Thyroid gland (tissue), 4 donors: ENCODE data around the gene RBL1. TPM values are rescaled to one million over a fixed set of nuclear protein-coding genes. Genes with fewer than 3 reads are reported as not detected.
"Not testable (repeated sequence)": the region's sequence is repeated elsewhere in the genome, so short reads cannot be mapped to it uniquely, and the experiment has no call there.

Experiments
- DNase-seq, 2 donors: peaks; one replicate each; pipeline ENCODE4 v3.0.0-alpha.2; 2019
- H3K27ac ChIP-seq, 3 donors: fragments of 200-600 bp; sonication (generic); 1 replicate in 2 of 3; 2 replicates in 1 of 3; pipeline ENCODE4 v1.5.1; 2016 to 2019; ENCODE audit warnings: mild to moderate bottlenecking in 1 of 3, moderate library complexity in 1 of 3
- H3K27me3 ChIP-seq: fragments of 200-600 bp; sonication (generic); one replicate; pipeline ENCODE4 v1.5.1; 2019
- H3K36me3 ChIP-seq, 2 donors: fragments of 200-600 bp; sonication (generic); one replicate each; pipeline ENCODE4 v1.5.1; 2016 to 2019
- H3K4me1 ChIP-seq, 2 donors: fragments of 200-600 bp; sonication (generic); one replicate each; pipeline ENCODE4 v1.5.1; 2017 to 2019
- H3K4me3 ChIP-seq, 3 donors: fragments of 200-600 bp; sonication (generic); replicated peaks in 1 of 3; 1 replicate in 2 of 3; 2 replicates in 1 of 3; pipeline ENCODE4 v1.5.1; 2016; ENCODE audit warnings: mild to moderate bottlenecking in 1 of 3
- H3K9me3 ChIP-seq: fragments of 200-600 bp; sonication (generic); one replicate; pipeline ENCODE4 v1.5.1; 2017
- CTCF ChIP-seq, 6 experiments: fragments of 200-600 bp in 3 of 6; fragments of 450-650 bp in 3 of 6; sonication (generic) in 3 of 6; IDR thresholded peaks; one replicate each; pipeline ENCODE4 v1.5.1; 2016 to 2019; ENCODE audit warnings: antibody characterized with exemption in 6 of 6, mild to moderate bottlenecking in 2 of 6, inconsistent platforms in 1 of 6, moderate library complexity in 1 of 6
- POLR2A ChIP-seq, 2 donors: fragments of 450-650 bp; IDR thresholded peaks; one replicate each; pipeline ENCODE4 v1.6.1; 2017; ENCODE audit warnings: antibody characterized with exemption in 2 of 2, mild to moderate bottlenecking in 2 of 2, moderate library complexity in 1 of 2
- WGBS, 2 donors: methylation state at CpG; one replicate each; pipeline ENCODE4 v1.1.5; 2017; 5-methylcytosine and 5-hydroxymethylcytosine counted together
- intact Hi-C: fragments of 100-400 bp; cut with DNase I; formaldehyde crosslinking; loops from one replicate; pipeline ENCODE4 v1.15.1; 2023
- total RNA-seq, 4 donors: library from RNA; depleted of rRNA; stranded (reverse); fragments of >200 nt; gene quantifications; one replicate each; pipeline ENCODE4 v1.2.3, GENCODE V29; 2016

Gene RBL1
- total RNA-seq, 4 donors from 2014 or later, result 6.4 to 12.1 (median 7.1) TPM

DNA sequence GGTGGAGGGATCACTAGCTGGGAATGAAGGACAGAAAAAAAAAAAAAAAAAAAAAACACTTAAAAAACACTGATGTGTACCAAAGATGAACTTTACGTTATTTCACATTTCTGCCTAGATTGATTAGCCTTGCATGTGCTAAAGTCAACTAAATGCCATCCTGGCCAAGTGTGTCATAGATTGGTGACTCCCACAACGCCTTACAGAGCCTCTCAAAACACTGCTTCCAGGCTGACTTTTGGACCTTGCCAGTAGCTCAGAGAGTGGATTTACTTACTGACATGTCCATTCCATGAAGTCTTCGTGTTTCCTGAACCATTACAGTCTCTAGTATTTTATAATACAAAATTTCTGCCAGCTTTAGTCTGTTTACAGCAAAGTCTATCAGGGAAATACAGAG lies 40.5 kb downstream of the RBL1 start:
- no peaks in the 10 kb centered on the region for H3K27me3 ChIP-seq
- H3K36me3 ChIP-seq, result peaks cover 3 to 7% of the 10 kb centered on the region in 2 donors
- no peaks in the 10 kb centered on the region for H3K4me1 ChIP-seq
- no peak overlapping the region for H3K4me3 ChIP-seq
- WGBS, 2 donors, result 93 to 95% methylated on average over 3 of the region's 3 CpGs
- no peak for TF ChIP-seq POLR2A (IDR thresholded peaks at IDR 0.05)
- TF ChIP-seq CTCF (IDR thresholded peaks at IDR 0.05), result no peak
- DNase-seq, result no peak
- H3K27ac ChIP-seq, result no peak overlapping the region
- intact Hi-C loops, result no loop called here
- H3K9me3 ChIP-seq, result no peaks in the 10 kb centered on the region

DNA sequence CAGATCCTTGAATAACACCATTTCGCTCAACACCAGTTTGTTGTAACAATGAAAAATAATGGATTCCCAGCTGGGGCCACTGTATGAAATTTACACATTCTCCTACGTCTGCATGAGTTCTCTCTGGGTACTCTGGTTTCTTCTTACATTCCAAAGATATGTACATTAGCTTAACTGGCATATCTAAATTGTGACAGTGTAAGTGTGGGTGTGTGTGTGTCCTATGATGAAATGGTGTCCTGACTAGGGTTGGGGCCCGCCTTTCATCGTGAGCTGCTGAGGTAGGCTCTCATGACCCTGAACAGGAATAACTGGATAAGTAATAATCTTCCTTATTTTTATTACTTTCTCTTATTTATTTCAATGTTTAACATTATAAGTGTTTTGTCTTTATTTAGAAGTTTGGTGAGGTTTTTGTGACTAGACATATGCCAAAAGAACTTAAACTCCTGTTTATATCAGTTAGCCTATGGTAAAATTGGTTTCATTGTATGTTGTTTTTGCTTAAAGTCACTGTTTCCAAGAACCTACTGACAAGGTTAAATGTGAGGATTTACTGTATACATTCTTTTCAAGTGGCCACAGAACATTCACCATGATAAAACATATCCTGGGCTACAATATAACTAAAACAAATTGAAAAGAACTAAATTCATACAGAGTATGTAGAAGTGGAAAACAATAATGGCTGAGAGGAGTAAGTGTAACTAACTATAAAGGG lies 42.4 kb downstream of the RBL1 start:
- TF ChIP-seq POLR2A (IDR thresholded peaks at IDR 0.05) (no peak), CTCF (IDR thresholded peaks at IDR 0.05) (no peak)
- WGBS, 2 donors, result 95 to 98% methylated on average over 4 of the region's 4 CpGs
- no peaks in the 10 kb centered on the region for H3K4me1 ChIP-seq
- H3K27ac ChIP-seq, result no peak overlapping the region
- H3K36me3 ChIP-seq, result peaks cover 0 to 7% of the 10 kb centered on the region in 2 donors
- no peak for DNase-seq
- H3K27me3 ChIP-seq, result no peaks in the 10 kb centered on the region
- intact Hi-C loops, result no loop called here
- H3K9me3 ChIP-seq, result no peaks in the 10 kb centered on the region
- H3K4me3 ChIP-seq, result no peak overlapping the region

DNA sequence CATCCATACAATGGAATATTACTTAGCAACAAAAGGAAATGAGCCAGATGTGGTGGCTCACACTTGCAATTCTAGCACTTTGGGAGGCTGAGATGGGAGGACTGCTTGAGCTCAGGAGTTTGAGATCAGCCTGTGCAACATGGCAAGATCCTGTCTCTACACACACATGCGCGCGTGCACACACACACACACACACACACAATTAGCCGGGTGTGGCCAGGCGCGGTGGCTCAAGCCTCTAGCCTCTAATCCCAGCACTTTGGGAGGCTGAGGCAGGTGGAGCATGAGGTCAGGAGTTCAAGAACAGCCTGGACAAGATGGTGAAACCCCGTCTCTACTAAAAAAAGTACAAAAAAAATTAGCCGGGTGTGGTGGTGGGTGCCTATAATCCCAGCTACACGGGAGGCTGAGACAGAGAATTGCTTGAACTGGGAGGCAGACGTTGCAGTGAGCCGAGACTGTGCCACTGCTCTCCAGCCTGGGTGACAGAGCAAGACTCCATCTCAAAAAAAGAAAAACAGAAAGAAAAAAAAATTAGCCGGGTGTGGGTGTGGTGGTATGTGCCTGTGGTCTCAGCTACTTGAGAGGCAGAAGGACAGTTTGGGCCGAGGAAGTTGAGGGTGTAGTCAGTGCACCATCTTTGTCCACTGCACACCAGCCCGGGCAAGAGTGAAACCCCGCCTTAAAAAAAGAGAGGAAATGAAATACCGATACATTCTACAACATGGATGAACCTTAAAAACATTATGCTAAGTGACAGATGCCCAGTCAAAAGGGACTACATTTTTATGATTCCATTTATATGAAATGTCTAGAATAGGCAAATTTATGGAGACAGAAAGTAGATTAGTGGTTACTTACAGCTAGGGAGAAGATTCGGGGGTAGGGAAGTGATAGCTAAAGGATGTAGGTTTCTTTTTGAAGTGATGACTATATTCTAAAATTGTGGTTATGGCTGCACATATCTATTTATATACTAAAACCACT lies 52.5 kb downstream of the RBL1 start:
- Histone ChIP-seq H3K4me3 (no peak overlapping the region), H3K9me3 (no peaks in the 10 kb centered on the region), H3K27me3 (no peaks in the 10 kb centered on the region), H3K36me3 (peaks cover 6 to 15% of the 10 kb centered on the region in 2 donors), H3K27ac (no peak overlapping the region), H3K4me1 (no peaks in the 10 kb centered on the region)
- TF ChIP-seq POLR2A (IDR thresholded peaks at IDR 0.05), result no peak
- no peak for TF ChIP-seq CTCF (IDR thresholded peaks at IDR 0.05)
- no peak for DNase-seq
- WGBS, 2 donors, result 89 to 96% methylated on average over 14 to 17 of the region's 17 CpGs
- intact Hi-C loops, result no loop called here

- H3K27me3 ChIP-seq, intact Hi-C loops, H3K27ac ChIP-seq, H3K4me3 ChIP-seq, H3K4me1 ChIP-seq, H3K9me3 ChIP-seq, H3K36me3 ChIP-seq, DNase-seq: not testable (repeated sequence)
- WGBS, 2 donors, result 95 to 96% methylated on average over 2 of the region's 2 CpGs
Measured at GRCh38 chr20:37039366-37039765, 56.4 kb downstream of the RBL1 start.

- TF ChIP-seq POLR2A (IDR thresholded peaks at IDR 0.05), result no peak
- no peak for TF ChIP-seq CTCF (IDR thresholded peaks at IDR 0.05)
- no peaks in the 10 kb centered on the region for H3K27me3 ChIP-seq
Measured at GRCh38 chr20:37032077-37032476, 63.7 kb downstream of the RBL1 start.

More at GRCh38 chr20:37032077-37032476, 63.7 kb downstream of the RBL1 start:
- Histone ChIP-seq H3K27ac (no peak overlapping the region), H3K36me3 (no peaks in the 10 kb centered on the region), H3K9me3 (no peaks in the 10 kb centered on the region), H3K4me1 (no peaks in the 10 kb centered on the region), H3K4me3 (no peak overlapping the region)
- DNase-seq, result no peak
- intact Hi-C loops, result no loop called here
- WGBS, 2 donors, result 96% methylated on average over 4 of the region's 4 CpGs
